ENCODE results near the gene SAP25.

SAP25 gene

GRCh38 chr7:100577103-100577502 lies 3.4 kb upstream of the SAP25 start:
- no peaks in the 10 kb centered on the region for H3K4me1 ChIP-seq (ENCODE audit: insufficient read depth, low read length, severe bottlenecking)
- H3K36me3 ChIP-seq (ENCODE audit: insufficient read depth, low read length) = peaks cover 85% of the 10 kb centered on the region
- no peak overlapping the region for H3K27ac ChIP-seq (ENCODE audit: low read depth, low read length, poor library complexity, severe bottlenecking)
- H3F3A ChIP-seq (ENCODE audit: insufficient read depth, low read length) = no peaks in the 10 kb centered on the region
- no peak overlapping the region for H2AFZ ChIP-seq (ENCODE audit: low read length)
- H3K27me3 ChIP-seq (ENCODE audit: insufficient read depth, low read length) = no peaks in the 10 kb centered on the region
- H3K79me2 ChIP-seq (ENCODE audit: insufficient read depth, low read length) = no peaks in the 10 kb centered on the region
- H3K9me2 ChIP-seq (ENCODE audit: low read depth, low read length) = no peaks in the 10 kb centered on the region
- no peak for TF ChIP-seq EZH2 (IDR thresholded peaks at IDR 0.05; ENCODE audit: borderline replicate concordance, low read length)
- H3K9ac ChIP-seq (ENCODE audit: low read length) = no peak overlapping the region
- no peaks in the 10 kb centered on the region for H4K20me1 ChIP-seq (ENCODE audit: insufficient read depth, low read length)
- no peaks in the 10 kb centered on the region for H3K9me3 ChIP-seq (ENCODE audit: low read length)
- no peak overlapping the region for H3K4me2 ChIP-seq (ENCODE audit: low read length)
- no peak overlapping the region for H3K4me3 ChIP-seq (ENCODE audit: low read depth, low read length, poor library complexity, severe bottlenecking)

DNA sequence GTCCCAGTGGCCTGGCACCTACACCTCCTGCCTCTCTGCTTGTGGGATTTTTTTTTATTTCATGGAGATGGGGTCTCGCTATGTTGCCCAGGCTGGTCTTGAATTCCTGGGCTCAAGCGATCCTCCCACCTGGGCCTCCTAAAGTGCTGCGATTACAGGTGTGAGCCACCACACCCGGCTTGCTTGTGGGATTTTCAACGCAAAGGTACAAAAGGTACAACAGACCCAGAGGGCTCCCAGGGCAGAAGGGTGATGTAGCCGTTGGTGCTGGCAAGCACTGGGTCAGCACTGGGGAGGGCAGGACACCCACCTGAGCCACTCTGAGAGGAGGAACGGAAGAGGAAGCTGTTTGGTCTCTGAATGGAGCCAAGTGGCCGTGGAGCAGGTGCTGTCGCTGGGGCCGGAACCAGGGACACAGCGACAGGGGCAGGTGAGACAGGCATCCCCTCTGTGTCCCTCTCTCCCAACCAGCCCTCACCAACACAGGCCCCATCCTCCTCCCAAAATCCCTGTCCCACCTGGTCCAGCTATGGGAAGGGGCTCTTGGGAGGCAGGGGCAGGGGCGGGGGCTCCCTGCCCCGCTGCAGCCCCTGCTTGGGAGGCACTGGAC lies 2.8 kb upstream of the SAP25 start:
- no peak overlapping the region for H3K4me2 ChIP-seq (ENCODE audit: low read length)
- H3K36me3 ChIP-seq (ENCODE audit: insufficient read depth, low read length) = peaks cover 79% of the 10 kb centered on the region
- H3K9me3 ChIP-seq (ENCODE audit: low read length) = no peaks in the 10 kb centered on the region
- H3K27me3 ChIP-seq (ENCODE audit: insufficient read depth, low read length) = no peaks in the 10 kb centered on the region
- H4K20me1 ChIP-seq (ENCODE audit: insufficient read depth, low read length) = no peaks in the 10 kb centered on the region
- H3K4me3 ChIP-seq (ENCODE audit: low read depth, low read length, poor library complexity, severe bottlenecking) = no peak overlapping the region
- no peaks in the 10 kb centered on the region for H3F3A ChIP-seq (ENCODE audit: insufficient read depth, low read length)
- no peak for TF ChIP-seq EZH2 (IDR thresholded peaks at IDR 0.05; ENCODE audit: borderline replicate concordance, low read length)
- TF ChIP-seq, protein P1, sequence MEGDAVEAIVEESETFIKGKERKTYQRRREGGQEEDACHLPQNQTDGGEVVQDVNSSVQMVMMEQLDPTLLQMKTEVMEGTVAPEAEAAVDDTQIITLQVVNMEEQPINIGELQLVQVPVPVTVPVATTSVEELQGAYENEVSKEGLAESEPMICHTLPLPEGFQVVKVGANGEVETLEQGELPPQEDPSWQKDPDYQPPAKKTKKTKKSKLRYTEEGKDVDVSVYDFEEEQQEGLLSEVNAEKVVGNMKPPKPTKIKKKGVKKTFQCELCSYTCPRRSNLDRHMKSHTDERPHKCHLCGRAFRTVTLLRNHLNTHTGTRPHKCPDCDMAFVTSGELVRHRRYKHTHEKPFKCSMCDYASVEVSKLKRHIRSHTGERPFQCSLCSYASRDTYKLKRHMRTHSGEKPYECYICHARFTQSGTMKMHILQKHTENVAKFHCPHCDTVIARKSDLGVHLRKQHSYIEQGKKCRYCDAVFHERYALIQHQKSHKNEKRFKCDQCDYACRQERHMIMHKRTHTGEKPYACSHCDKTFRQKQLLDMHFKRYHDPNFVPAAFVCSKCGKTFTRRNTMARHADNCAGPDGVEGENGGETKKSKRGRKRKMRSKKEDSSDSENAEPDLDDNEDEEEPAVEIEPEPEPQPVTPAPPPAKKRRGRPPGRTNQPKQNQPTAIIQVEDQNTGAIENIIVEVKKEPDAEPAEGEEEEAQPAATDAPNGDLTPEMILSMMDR (IDR thresholded peaks at IDR 0.05; ENCODE audit: low read length) = no peak
- H3K27ac ChIP-seq (ENCODE audit: low read depth, low read length, poor library complexity, severe bottlenecking) = no peak overlapping the region
- no peaks in the 10 kb centered on the region for H3K79me2 ChIP-seq (ENCODE audit: insufficient read depth, low read length)
- no peak overlapping the region for H2AFZ ChIP-seq (ENCODE audit: low read length)
- H3K4me1 ChIP-seq (ENCODE audit: insufficient read depth, low read length, severe bottlenecking) = peaks cover 5% of the 10 kb centered on the region
- H3K9ac ChIP-seq (ENCODE audit: low read length) = no peak overlapping the region
- H3K9me2 ChIP-seq (ENCODE audit: low read depth, low read length) = no peaks in the 10 kb centered on the region

GRCh38 chr7:100575746-100576383 lies 2.2 kb upstream of the SAP25 start:
- Histone ChIP-seq H3K4me2 (ENCODE audit: low read length) (no peak overlapping the region), H3K27ac (ENCODE audit: low read depth, low read length, poor library complexity, severe bottlenecking) (no peak overlapping the region), H4K20me1 (ENCODE audit: insufficient read depth, low read length) (no peaks in the 10 kb centered on the region), H3K79me2 (ENCODE audit: insufficient read depth, low read length) (no peaks in the 10 kb centered on the region), H3K9ac (ENCODE audit: low read length) (no peak overlapping the region), H3K9me3 (ENCODE audit: low read length) (no peaks in the 10 kb centered on the region), H3K4me1 (ENCODE audit: insufficient read depth, low read length, severe bottlenecking) (peaks cover 11% of the 10 kb centered on the region), H3K36me3 (ENCODE audit: insufficient read depth, low read length) (peaks cover 72% of the 10 kb centered on the region), H3K9me2 (ENCODE audit: low read depth, low read length) (no peaks in the 10 kb centered on the region), H3K4me3 (ENCODE audit: low read depth, low read length, poor library complexity, severe bottlenecking) (no peak overlapping the region), H2AFZ (ENCODE audit: low read length) (no peak overlapping the region), H3K27me3 (ENCODE audit: insufficient read depth, low read length) (no peaks in the 10 kb centered on the region), H3F3A (ENCODE audit: insufficient read depth, low read length) (no peaks in the 10 kb centered on the region)
- TF ChIP-seq, protein P1 (IDR thresholded peaks at IDR 0.05; ENCODE audit: low read length) = no peak
- TF ChIP-seq EZH2 (IDR thresholded peaks at IDR 0.05; ENCODE audit: borderline replicate concordance, low read length) = no peak

Data from OCI-LY1 (cell line).